Epithelial cell of alveolus of lung (primary cell): ENCODE data around the gene CWH43. TPM values are rescaled to one million over a fixed set of nuclear protein-coding genes. Genes with fewer than 3 reads are reported as not detected.

Experiments
- total RNA-seq: library from RNA; depleted of rRNA; stranded (reverse); fragments of >200 nt; gene quantifications from 2 replicates; pipeline ENCODE4 v1.2.1, GENCODE V29; 2015

CWH43 gene
- total RNA-seq = not detected in 2 replicates

GRCh38 chr4:48985976-48986653 is at the start of gene CWH43:
Gene CWH43 (plus strand): TSS chr4:48986275. CDS start chr4:48986430, 155 bp downstream.

Other genes with a start within 250 kb of the CWH43 start
- gene FRYL, start 206.0 kb upstream of the CWH43 start, total RNA-seq = 16.8 and 33.8 TPM in 2 replicates
- gene OCIAD1, start 155.2 kb upstream of the CWH43 start, total RNA-seq = 94.0 and 158 TPM in 2 replicates
- 17.5 and 55.9 TPM in 2 replicates for gene OCIAD2, start 79.5 kb upstream of the CWH43 start, total RNA-seq